ENCODE measurements around the gene PSMB5. TPM values are rescaled to one million over a fixed set of nuclear protein-coding genes. Genes with fewer than 3 reads are reported as not detected.
"Not testable (repeated sequence)": the region's sequence is repeated elsewhere in the genome, so short reads cannot be mapped to it uniquely, and the experiment has no call there.

The PSMB5 gene
- total RNA-seq, 1 experiment from 2014 or later = 172 TPM

- Mint-ChIP-seq H3K4me3 (ENCODE audit: unreplicated experiment) (peak overlapping the region; percentile 100), H3K36me3 (ENCODE audit: insufficient read depth, unreplicated experiment) (peaks cover 14% of the 10 kb centered on the region), H3K9me3 (ENCODE audit: unreplicated experiment) (no peaks in the 10 kb centered on the region), H3K27me3 (ENCODE audit: insufficient read depth, unreplicated experiment) (no peaks in the 10 kb centered on the region), H3K27ac (ENCODE audit: unreplicated experiment) (peak overlapping the region; percentile 99), H3K4me1 (ENCODE audit: low read depth, unreplicated experiment) (peaks cover 9% of the 10 kb centered on the region)
- no peaks in the 10 kb centered on the region for H3K9me3 ChIP-seq
- BruUV-seq (replicated peaks) = no TSS peak
- POLR2A ChIA-PET = interaction anchor here (0.6 to 2.2 kb wide), 4 partner anchors 28 to 89 kb away, joined by 3 to 25 read pairs (median 14); partner anchors contain the start of genes ACIN1, C14orf119 and HAUS4
- intact Hi-C loops (cut with micrococcal nuclease; ENCODE audit: unreplicated experiment) = loop anchor here (2.0 kb wide), 1 partner anchor 29 kb away; the partner anchor contains the start of gene PSMB5
- H3K27me3 ChIP-seq (replicated peaks; ENCODE audit: control insufficient read depth, insufficient read depth, low read length) = no peaks in the 10 kb centered on the region
- CTCF ChIA-PET = interaction anchor here (0.6 to 2.5 kb wide), 8 partner anchors 9 to 89 kb away, joined by 4 to 43 read pairs (median 18); partner anchors contain the start of genes ACIN1, C14orf119 and CDH24
- DNase-seq = no peak
- no peak for TF ChIP-seq CTCF (IDR thresholded peaks at IDR 0.05; ENCODE audit: insufficient read depth in 1 of 2, low read depth in 1 of 2, low read length in 1 of 2, severe bottlenecking in 1 of 2, unreplicated experiment in 1 of 2)
- H3K4me3 ChIP-seq (ENCODE audit: low read depth, low read length) = peak overlapping the region; percentile 63
- H3K4me1 ChIP-seq = peaks cover 14% of the 10 kb centered on the region
- no peaks in the 10 kb centered on the region for H3K36me3 ChIP-seq (ENCODE audit: control insufficient read depth, insufficient read depth, low read length)
Measured at GRCh38 chr14:23005451-23006187, 29.1 kb downstream of the PSMB5 start.

- CTCF ChIA-PET = interaction anchor here (1.5 kb wide), 1 partner anchor 18 kb away, joined by 4 read pairs; no protein-coding TSS in a partner anchor
- peaks cover 12% of the 10 kb centered on the region for H3K4me1 ChIP-seq
- BruUV-seq (replicated peaks); DNase-seq; H3K27me3 ChIP-seq (replicated peaks; ENCODE audit: control insufficient read depth, insufficient read depth, low read length); H3K4me3 Mint-ChIP-seq (ENCODE audit: unreplicated experiment); H3K27me3 Mint-ChIP-seq (ENCODE audit: insufficient read depth, unreplicated experiment); intact Hi-C loops (cut with micrococcal nuclease; ENCODE audit: unreplicated experiment); H3K27ac Mint-ChIP-seq (ENCODE audit: unreplicated experiment); H3K36me3 ChIP-seq (ENCODE audit: control insufficient read depth, insufficient read depth, low read length); H3K9me3 ChIP-seq; H3K4me3 ChIP-seq (ENCODE audit: low read depth, low read length); H3K9me3 Mint-ChIP-seq (ENCODE audit: unreplicated experiment): not testable (repeated sequence)
- POLR2A ChIA-PET = interaction anchor here (0.7 kb wide), 1 partner anchor 44 kb away, joined by 3 read pairs; no protein-coding TSS in a partner anchor
- H3K36me3 Mint-ChIP-seq (ENCODE audit: insufficient read depth, unreplicated experiment) = peaks cover 14% of the 10 kb centered on the region
- peaks cover 16% of the 10 kb centered on the region for H3K4me1 Mint-ChIP-seq (ENCODE audit: low read depth, unreplicated experiment)
Measured at GRCh38 chr14:23004274-23004673, 30.4 kb downstream of the PSMB5 start.

GRCh38 chr14:23002592-23002991 lies 32.1 kb downstream of the PSMB5 start:
- no peak overlapping the region for H3K4me3 ChIP-seq (ENCODE audit: low read depth, low read length)
- no peaks in the 10 kb centered on the region for H3K36me3 ChIP-seq (ENCODE audit: control insufficient read depth, insufficient read depth, low read length)
- POLR2A ChIA-PET = no interaction called here
- Mint-ChIP-seq H3K9me3 (ENCODE audit: unreplicated experiment) (no peaks in the 10 kb centered on the region), H3K27ac (ENCODE audit: unreplicated experiment) (no peak overlapping the region), H3K4me3 (ENCODE audit: unreplicated experiment) (no peak overlapping the region), H3K4me1 (ENCODE audit: low read depth, unreplicated experiment) (peaks cover 16% of the 10 kb centered on the region), H3K36me3 (ENCODE audit: insufficient read depth, unreplicated experiment) (peaks cover 13% of the 10 kb centered on the region), H3K27me3 (ENCODE audit: insufficient read depth, unreplicated experiment) (no peaks in the 10 kb centered on the region)
- intact Hi-C loops (cut with micrococcal nuclease; ENCODE audit: unreplicated experiment) = no loop called here
- no peak for TF ChIP-seq CTCF (IDR thresholded peaks at IDR 0.05; ENCODE audit: insufficient read depth in 1 of 2, low read depth in 1 of 2, low read length in 1 of 2, severe bottlenecking in 1 of 2, unreplicated experiment in 1 of 2)
- DNase-seq = no peak
- no TSS peak for BruUV-seq (replicated peaks)
- H3K27me3 ChIP-seq (replicated peaks; ENCODE audit: control insufficient read depth, insufficient read depth, low read length) = no peaks in the 10 kb centered on the region
- H3K9me3 ChIP-seq = no peaks in the 10 kb centered on the region
- H3K4me1 ChIP-seq = peaks cover 7% of the 10 kb centered on the region
- CTCF ChIA-PET = interaction anchor here (1.3 kb wide), 1 partner anchor 66 kb away, joined by 3 read pairs; no protein-coding TSS in a partner anchor
